A549 (cell line): ENCODE measurements around the gene TCP10L.

ENCODE experiments used
- CBX8 ChIP-seq: fragments of 200-600 bp; sonication (generic); IDR thresholded peaks from 2 replicates; pipeline ENCODE4 v1.6.1; 2016
- CHD4 ChIP-seq: fragments of 200-600 bp; sonication (generic); IDR thresholded peaks from 2 replicates; pipeline ENCODE4 v1.6.1; 2016; ENCODE audit warnings: antibody characterized with exemption, mild to moderate bottlenecking, borderline replicate concordance
- CTCF ChIP-seq: fragments of >200 bp; sonication (Bioruptor Twin); formaldehyde crosslinking; IDR thresholded peaks from 3 replicates; pipeline ENCODE4 v1.5.1; 2016
- POLR2A ChIP-seq: IDR thresholded peaks from 2 replicates; pipeline ENCODE4 v1.6.1; 2012; ENCODE audit warnings: mild to moderate bottlenecking, low read length
- REST ChIP-seq: fragments of 200-600 bp; sonication (generic); IDR thresholded peaks from 2 replicates; pipeline ENCODE4 v1.6.1; 2016; ENCODE audit warnings: antibody characterized with exemption, mild to moderate bottlenecking, moderate library complexity
- USF2 ChIP-seq: fragments of 450-650 bp; IDR thresholded peaks from 2 replicates; pipeline ENCODE4 v1.6.1; 2014; ENCODE audit warnings: antibody characterized with exemption

- TF ChIP-seq CTCF: no peak
- no peak for TF ChIP-seq POLR2A
- TF ChIP-seq REST: no peak
- TF ChIP-seq USF2: no peak
- no peak for TF ChIP-seq CBX8
- TF ChIP-seq CHD4: no peak
These were observed 851 bp downstream of the TCP10L start for GRCh38 chr21:32584472-32584871.
